Gastrocnemius medialis (tissue), 4 donors: ENCODE data around the gene ASAP3.

Experiments
- POLR2A ChIP-seq, 2 donors: fragments of 450-650 bp; IDR thresholded peaks; one replicate each; pipeline ENCODE4 v1.6.1; 2017; ENCODE audit warnings: antibody characterized with exemption in 2 of 2, mild to moderate bottlenecking in 2 of 2, moderate library complexity in 2 of 2
- TF ChIP-seq, protein P1 (sequence below), 5 experiments: fragments of 450-650 bp in 3 of 5; fragments of 200-600 bp in 2 of 5; sonication (generic) in 2 of 5; IDR thresholded peaks in 4 of 5; conservative IDR thresholded peaks in 1 of 5; 1 replicate in 4 of 5; 2 replicates in 1 of 5; pipeline ENCODE4 v1.5.1; 2016 to 2019; ENCODE audit warnings: antibody characterized with exemption in 5 of 5, mild to moderate bottlenecking in 3 of 5, moderate library complexity in 3 of 5

DNA sequence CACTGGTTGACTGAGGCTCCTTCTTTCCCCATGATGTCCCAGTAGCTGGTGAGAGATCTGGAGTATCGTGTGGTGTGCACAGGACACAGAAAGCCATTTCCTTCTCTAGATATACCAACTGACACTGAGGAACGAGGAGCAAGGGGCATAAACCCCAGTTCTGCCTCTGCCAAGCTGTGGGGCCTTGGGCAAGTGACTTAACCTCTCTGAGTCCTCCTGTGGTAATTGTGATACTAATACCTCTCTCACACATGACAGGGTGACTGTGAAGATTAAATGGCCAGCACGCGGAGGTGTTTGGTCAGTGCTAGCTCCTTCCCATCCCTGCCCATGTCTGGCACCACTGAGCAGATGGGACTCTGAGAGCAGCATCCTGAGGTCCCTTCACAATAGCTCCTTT, 33.1 kb downstream of the ASAP3 start:
- TF ChIP-seq, protein P1, sequence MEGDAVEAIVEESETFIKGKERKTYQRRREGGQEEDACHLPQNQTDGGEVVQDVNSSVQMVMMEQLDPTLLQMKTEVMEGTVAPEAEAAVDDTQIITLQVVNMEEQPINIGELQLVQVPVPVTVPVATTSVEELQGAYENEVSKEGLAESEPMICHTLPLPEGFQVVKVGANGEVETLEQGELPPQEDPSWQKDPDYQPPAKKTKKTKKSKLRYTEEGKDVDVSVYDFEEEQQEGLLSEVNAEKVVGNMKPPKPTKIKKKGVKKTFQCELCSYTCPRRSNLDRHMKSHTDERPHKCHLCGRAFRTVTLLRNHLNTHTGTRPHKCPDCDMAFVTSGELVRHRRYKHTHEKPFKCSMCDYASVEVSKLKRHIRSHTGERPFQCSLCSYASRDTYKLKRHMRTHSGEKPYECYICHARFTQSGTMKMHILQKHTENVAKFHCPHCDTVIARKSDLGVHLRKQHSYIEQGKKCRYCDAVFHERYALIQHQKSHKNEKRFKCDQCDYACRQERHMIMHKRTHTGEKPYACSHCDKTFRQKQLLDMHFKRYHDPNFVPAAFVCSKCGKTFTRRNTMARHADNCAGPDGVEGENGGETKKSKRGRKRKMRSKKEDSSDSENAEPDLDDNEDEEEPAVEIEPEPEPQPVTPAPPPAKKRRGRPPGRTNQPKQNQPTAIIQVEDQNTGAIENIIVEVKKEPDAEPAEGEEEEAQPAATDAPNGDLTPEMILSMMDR (IDR thresholded peaks at IDR 0.05 in 4 of 5, conservative IDR thresholded peaks at IDR 0.05 in 1 of 5), result no peak
- no peak for TF ChIP-seq POLR2A (IDR thresholded peaks at IDR 0.05)
